Measurements from ENCODE around the gene MMP27. TPM values are rescaled to one million over a fixed set of nuclear protein-coding genes. Genes with fewer than 3 reads are reported as not detected.

Gene MMP27
- total RNA-seq, 1 experiment from 2014 or later: not detected

DNA sequence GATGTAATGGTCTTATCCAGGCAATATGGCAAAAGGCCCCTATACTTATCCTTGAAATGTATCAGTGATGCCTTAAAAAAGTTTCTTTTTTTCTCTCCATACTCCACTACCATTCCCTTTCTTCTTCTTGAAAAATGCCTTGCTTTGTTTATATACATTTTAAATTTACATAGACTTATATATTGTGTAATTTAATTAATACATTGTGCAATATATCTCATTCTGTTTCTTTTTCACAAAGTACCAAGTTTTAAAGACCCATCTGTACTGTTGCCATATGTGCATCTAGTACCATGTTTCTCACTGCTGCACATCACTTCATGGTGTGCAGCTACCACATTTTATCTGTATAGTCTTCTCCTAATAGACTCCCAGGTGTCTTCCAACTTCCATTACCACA is 11.7 kb upstream of the MMP27 start:
- no peak for DNase-seq
- intact Hi-C loops (cut with micrococcal nuclease; ENCODE audit: unreplicated experiment): no loop called here
- no peak overlapping the region for H3K4me3 Mint-ChIP-seq (ENCODE audit: low read depth, unreplicated experiment)
- TF ChIP-seq CTCF (IDR thresholded peaks at IDR 0.05; ENCODE audit: unreplicated experiment): no peak
- H3K27ac Mint-ChIP-seq (ENCODE audit: unreplicated experiment): no peak overlapping the region
- no peaks in the 10 kb centered on the region for H3K36me3 Mint-ChIP-seq (ENCODE audit: insufficient read depth, unreplicated experiment)
- no peaks in the 10 kb centered on the region for H3K4me1 Mint-ChIP-seq (ENCODE audit: low read depth, unreplicated experiment)
- BruUV-seq (replicated peaks): no TSS peak
- CTCF ChIA-PET: no interaction called here
- H3K9me3 Mint-ChIP-seq (ENCODE audit: low read depth, unreplicated experiment): peaks cover 2% of the 10 kb centered on the region
- peaks cover 67% of the 10 kb centered on the region for H3K27me3 Mint-ChIP-seq (ENCODE audit: unreplicated experiment)

DNA sequence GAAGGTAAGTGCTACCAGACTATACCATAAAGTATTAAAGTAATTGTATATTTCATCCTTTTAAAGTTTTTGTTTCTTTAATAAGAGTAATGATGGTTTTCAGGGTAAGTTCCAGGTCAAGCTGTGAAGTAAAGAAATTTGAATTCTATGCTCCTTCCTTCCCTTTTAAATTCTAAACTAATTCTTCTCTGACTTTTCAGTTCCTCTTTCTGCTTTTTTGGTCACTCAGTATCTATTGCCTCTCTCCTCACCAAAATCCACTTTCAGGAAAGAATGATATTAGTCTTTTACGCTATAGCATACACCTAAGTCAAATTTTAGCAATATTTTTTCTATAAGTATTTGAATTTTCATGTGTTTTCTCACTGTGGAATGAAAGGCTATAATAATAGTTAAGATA is 11.0 kb upstream of the MMP27 start:
- BruUV-seq (replicated peaks): no TSS peak
- H3K27me3 Mint-ChIP-seq (ENCODE audit: unreplicated experiment): peaks cover 60% of the 10 kb centered on the region
- no peaks in the 10 kb centered on the region for H3K36me3 Mint-ChIP-seq (ENCODE audit: insufficient read depth, unreplicated experiment)
- intact Hi-C loops (cut with micrococcal nuclease; ENCODE audit: unreplicated experiment): no loop called here
- no peak for TF ChIP-seq CTCF (IDR thresholded peaks at IDR 0.05; ENCODE audit: unreplicated experiment)
- DNase-seq: no peak
- CTCF ChIA-PET: no interaction called here
- H3K27ac Mint-ChIP-seq (ENCODE audit: unreplicated experiment): no peak overlapping the region
- H3K4me3 Mint-ChIP-seq (ENCODE audit: low read depth, unreplicated experiment): no peak overlapping the region
- H3K9me3 Mint-ChIP-seq (ENCODE audit: low read depth, unreplicated experiment): peaks cover 2% of the 10 kb centered on the region
- H3K4me1 Mint-ChIP-seq (ENCODE audit: low read depth, unreplicated experiment): no peaks in the 10 kb centered on the region

DNA sequence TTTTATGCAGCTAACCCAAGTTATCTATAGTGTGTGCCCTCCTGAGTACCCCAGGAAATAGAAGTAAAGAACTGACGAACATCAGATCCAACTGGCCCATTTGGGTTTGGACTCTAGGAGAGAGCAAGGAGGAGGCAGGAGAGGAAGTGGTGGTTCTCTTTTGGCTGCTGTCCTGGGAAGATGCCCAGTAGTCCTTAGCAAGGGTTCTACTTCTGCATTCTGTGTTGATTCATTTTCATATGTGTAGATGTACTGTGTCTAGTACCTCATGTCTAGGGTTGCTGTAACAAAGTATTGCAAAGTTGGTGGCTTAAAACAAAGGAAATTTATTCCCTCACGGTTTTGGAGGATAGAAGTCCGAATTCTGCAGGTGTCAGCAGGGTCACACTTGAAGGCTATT is 6.6 kb upstream of the MMP27 start:
- no peak overlapping the region for H3K4me3 Mint-ChIP-seq (ENCODE audit: low read depth, unreplicated experiment)
- no peaks in the 10 kb centered on the region for H3K4me1 Mint-ChIP-seq (ENCODE audit: low read depth, unreplicated experiment)
- CTCF ChIA-PET: no interaction called here
- intact Hi-C loops (cut with micrococcal nuclease; ENCODE audit: unreplicated experiment): no loop called here
- BruUV-seq (replicated peaks): no TSS peak
- no peak for TF ChIP-seq CTCF (IDR thresholded peaks at IDR 0.05; ENCODE audit: unreplicated experiment)
- peaks cover 45% of the 10 kb centered on the region for H3K27me3 Mint-ChIP-seq (ENCODE audit: unreplicated experiment)
- DNase-seq: no peak
- no peaks in the 10 kb centered on the region for H3K36me3 Mint-ChIP-seq (ENCODE audit: insufficient read depth, unreplicated experiment)
- H3K27ac Mint-ChIP-seq (ENCODE audit: unreplicated experiment): no peak overlapping the region
- H3K9me3 Mint-ChIP-seq (ENCODE audit: low read depth, unreplicated experiment): no peaks in the 10 kb centered on the region

DNA sequence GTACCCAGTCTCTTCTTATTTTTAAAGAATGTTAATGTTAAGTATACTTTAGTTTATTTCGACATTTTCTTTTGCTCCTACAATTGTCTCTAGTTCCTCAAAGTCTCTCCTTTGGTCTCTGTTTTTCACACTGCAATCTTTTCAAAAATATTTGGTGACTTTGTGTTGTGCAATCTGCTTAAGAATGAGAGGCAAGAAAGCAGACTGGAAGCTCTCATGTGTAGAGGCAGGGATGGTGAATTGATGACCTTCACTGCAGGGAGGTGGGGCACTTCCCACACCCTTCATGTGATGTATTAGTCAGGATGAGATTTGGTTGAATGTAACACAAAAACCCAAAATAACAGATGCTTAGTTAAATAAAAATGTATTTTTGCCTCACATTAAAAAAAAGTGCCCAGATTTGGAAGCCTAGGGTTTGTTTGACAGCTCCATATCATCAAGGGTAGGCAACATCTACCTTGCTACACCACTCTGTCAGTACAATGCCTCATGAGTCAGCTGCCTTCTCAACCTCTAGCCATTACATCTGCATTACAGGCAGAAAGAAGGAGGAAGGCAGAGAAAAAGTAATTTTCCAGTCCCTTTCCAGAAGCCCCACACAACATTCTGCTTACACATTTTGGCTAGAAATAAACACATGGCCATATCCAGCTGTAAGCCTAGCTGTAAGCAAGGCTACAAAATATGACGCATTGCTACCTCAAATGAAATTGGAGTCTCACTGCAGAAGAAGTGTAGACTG is 3.8 kb upstream of the MMP27 start:
- Mint-ChIP-seq H3K9me3 (ENCODE audit: low read depth, unreplicated experiment) (no peaks in the 10 kb centered on the region), H3K27ac (ENCODE audit: unreplicated experiment) (no peak overlapping the region)
- CTCF ChIA-PET: no interaction called here

More for the DNA sequence above, 3.8 kb upstream of the MMP27 start:
- H3K27me3 Mint-ChIP-seq (ENCODE audit: unreplicated experiment): peaks cover 56% of the 10 kb centered on the region
- no TSS peak for BruUV-seq (replicated peaks)
- no peaks in the 10 kb centered on the region for H3K4me1 Mint-ChIP-seq (ENCODE audit: low read depth, unreplicated experiment)
- no peak for DNase-seq
- intact Hi-C loops (cut with micrococcal nuclease; ENCODE audit: unreplicated experiment): no loop called here
- TF ChIP-seq CTCF (IDR thresholded peaks at IDR 0.05; ENCODE audit: unreplicated experiment): no peak
- no peak overlapping the region for H3K4me3 Mint-ChIP-seq (ENCODE audit: low read depth, unreplicated experiment)
- no peaks in the 10 kb centered on the region for H3K36me3 Mint-ChIP-seq (ENCODE audit: insufficient read depth, unreplicated experiment)
